H1 (cell line): ENCODE data around the gene TM7SF3. TPM values are rescaled to one million over a fixed set of nuclear protein-coding genes. Genes with fewer than 3 reads are reported as not detected.

Experiments
- CTCF ChIA-PET: fragments of 300-600 bp; sonication (Branson Sonifier 250); formaldehyde crosslinking; loops from one replicate; lab custom pipeline; 2021; ENCODE audit not compliant: partially characterized antibody; lab: Charles Lee
- POLR2A ChIA-PET: fragments of 300-600 bp; sonication (Branson Sonifier 250); formaldehyde crosslinking; loops from one replicate; lab custom pipeline; 2021; ENCODE audit warnings: inconsistent platforms; ENCODE audit not compliant: partially characterized antibody; lab: Charles Lee
- DNase-seq, 2 experiments: peaks; one replicate each; pipeline versions ENCODE4 v3.0.0 to v3.0.0-alpha.2; 2010 to 2022; ENCODE audit warnings: low spot score in 2 of 2, low read depth in 1 of 2, mixed read lengths in 1 of 2
- FAIRE-seq: peaks from 2 replicates; lab custom pipeline; 2011; peaks lifted over from hg19 to GRCh38; lab: Jason Lieb, UNC
- H2AFZ ChIP-seq: 2 replicates; pipeline ENCODE4 v1.8.1; 2012; ENCODE audit warnings: low read length, inconsistent platforms
- H2AK5ac ChIP-seq: 2 replicates; pipeline ENCODE4 v1.6.1; 2013; ENCODE audit warnings: low read depth, low read length
- H2BK120ac ChIP-seq: replicated peaks from 2 replicates; pipeline ENCODE3; 2013; ENCODE audit warnings: low read depth, low read length, inconsistent platforms
- H2BK12ac ChIP-seq: 2 replicates; pipeline ENCODE4 v1.6.1; 2013; ENCODE audit warnings: low read depth, low read length
- H2BK15ac ChIP-seq: 2 replicates; pipeline ENCODE4 v1.6.1; 2013; ENCODE audit warnings: low read length
- H2BK20ac ChIP-seq: 2 replicates; pipeline ENCODE4 v1.6.1; 2013; ENCODE audit warnings: low read length
- H2BK5ac ChIP-seq: 2 replicates; pipeline ENCODE4 v1.6.1; 2013; ENCODE audit warnings: low read depth, low read length
- H3K14ac ChIP-seq: 2 replicates; pipeline ENCODE4 v1.6.1; 2013; ENCODE audit warnings: inconsistent platforms; ENCODE audit not compliant: insufficient read length
- H3K18ac ChIP-seq: 2 replicates; pipeline ENCODE4 v1.6.1; 2013; ENCODE audit warnings: low read length; ENCODE audit errors: extremely low read depth
- H3K23ac ChIP-seq: 2 replicates; pipeline ENCODE4 v1.6.1; 2013; ENCODE audit warnings: inconsistent platforms; ENCODE audit not compliant: insufficient read length
- H3K23me2 ChIP-seq: 2 replicates; pipeline ENCODE4 v1.6.1; 2013; ENCODE audit warnings: low read depth, low read length
- H3K27ac ChIP-seq: 2 replicates; pipeline ENCODE4 v1.6.1; 2011; ENCODE audit warnings: low read depth, low read length, inconsistent platforms
- H3K27me3 ChIP-seq, 4 experiments: replicated peaks in 1 of 4; 1 replicate in 1 of 4; 2 replicates in 3 of 4; pipeline versions ENCODE4 v1.6.1 to v1.8.1; 2011 to 2013; ENCODE audit warnings: low read length in 3 of 4, mild to moderate bottlenecking in 3 of 4, inconsistent platforms in 2 of 4, mixed read lengths in 2 of 4, moderate library complexity in 1 of 4; ENCODE audit not compliant: control insufficient read depth in 3 of 4, insufficient read depth in 3 of 4; ENCODE audit errors: extremely low read depth in 1 of 4
- H3K36me3 ChIP-seq, 4 experiments: 2 replicates each; pipeline versions ENCODE4 v1.6.1 to v1.8.1; 2011 to 2013; ENCODE audit warnings: mild to moderate bottlenecking in 4 of 4, low read length in 3 of 4, moderate library complexity in 2 of 4, control low read depth in 1 of 4, inconsistent platforms in 1 of 4; ENCODE audit not compliant: insufficient read depth in 4 of 4, control insufficient read depth in 2 of 4
- H3K4ac ChIP-seq: replicated peaks from 2 replicates; pipeline ENCODE3; 2013; ENCODE audit warnings: low read length, low read depth, mixed read lengths, inconsistent platforms; ENCODE audit not compliant: insufficient read length
- H3K4me1 ChIP-seq, 4 experiments: replicated peaks in 1 of 4; 1 replicate in 1 of 4; 2 replicates in 3 of 4; pipeline versions ENCODE4 v1.6.1 to v1.8.1; 2011 to 2013; ENCODE audit warnings: low read length in 3 of 4, inconsistent platforms in 2 of 4, mixed read lengths in 1 of 4; ENCODE audit not compliant: insufficient read depth in 4 of 4, control insufficient read depth in 3 of 4
- H3K4me2 ChIP-seq, 2 experiments: 2 replicates each; pipeline versions ENCODE4 v1.6.1 to v1.8.1; 2011 to 2013; ENCODE audit warnings: low read depth in 2 of 2, low read length in 2 of 2, control low read depth in 1 of 2, inconsistent platforms in 1 of 2, mild to moderate bottlenecking in 1 of 2; ENCODE audit not compliant: insufficient read depth in 1 of 2
- H3K4me3 ChIP-seq, 4 experiments: fragments of 200-600, 300-600 bp in 1 of 4; sonication (generic), shearing (Covaris generic), sonication (Bioruptor Twin) in 1 of 4; 2 replicates each; pipeline versions ENCODE4 v1.5.1 to v1.8.1; 2011 to 2016; ENCODE audit warnings: low read length in 4 of 4, low read depth in 3 of 4, control low read depth in 2 of 4, inconsistent platforms in 2 of 4, mild to moderate bottlenecking in 2 of 4, mixed read lengths in 1 of 4, moderate library complexity in 1 of 4; ENCODE audit not compliant: insufficient read depth in 2 of 4; ENCODE audit errors: extremely low read depth in 1 of 4
- H3K56ac ChIP-seq: replicated peaks from 2 replicates; pipeline ENCODE3; 2013; ENCODE audit warnings: low read depth, mild to moderate bottlenecking, mixed read lengths, low read length, inconsistent platforms; ENCODE audit not compliant: insufficient read length
- H3K79me1 ChIP-seq: 2 replicates; pipeline ENCODE4 v1.6.1; 2013; ENCODE audit warnings: low read depth, low read length, control low read depth
- H3K79me2 ChIP-seq, 2 experiments: 2 replicates each; pipeline versions ENCODE4 v1.6.1 to v1.8.1; 2012 to 2013; ENCODE audit warnings: low read length in 2 of 2, mild to moderate bottlenecking in 2 of 2, inconsistent platforms in 1 of 2; ENCODE audit not compliant: insufficient read depth in 2 of 2, control insufficient read depth in 1 of 2
- H3K9ac ChIP-seq, 4 experiments: replicated peaks in 1 of 4; 1 replicate in 1 of 4; 2 replicates in 3 of 4; pipeline versions ENCODE4 v1.6.1 to v1.8.1; 2011 to 2013; ENCODE audit warnings: low read depth in 3 of 4, low read length in 3 of 4, control low read depth in 2 of 4, mild to moderate bottlenecking in 2 of 4, moderate library complexity in 2 of 4, inconsistent platforms in 1 of 4; ENCODE audit errors: extremely low read depth in 1 of 4
- H3K9me3 ChIP-seq, 2 experiments: 2 replicates each; pipeline versions ENCODE4 v1.6.1 to v1.8.1; 2012 to 2013; ENCODE audit warnings: mild to moderate bottlenecking in 2 of 2, moderate library complexity in 2 of 2, control low read depth in 1 of 2, inconsistent platforms in 1 of 2, low read depth in 1 of 2, low read length in 1 of 2, mixed read lengths in 1 of 2; ENCODE audit not compliant: insufficient read depth in 2 of 2
- H4K20me1 ChIP-seq, 2 experiments: replicated peaks in 1 of 2; 2 replicates each; pipeline versions ENCODE3 to v1.8.1; 2011 to 2013; ENCODE audit warnings: inconsistent platforms in 2 of 2, low read length in 2 of 2, mild to moderate bottlenecking in 1 of 2; ENCODE audit not compliant: insufficient read depth in 2 of 2, control insufficient read depth in 1 of 2
- H4K5ac ChIP-seq: 2 replicates; pipeline ENCODE4 v1.6.1; 2013; ENCODE audit warnings: low read length, low read depth, mixed read lengths, inconsistent platforms; ENCODE audit not compliant: insufficient read length
- H4K8ac ChIP-seq: 2 replicates; pipeline ENCODE4 v1.8.0; 2013; ENCODE audit warnings: mild to moderate bottlenecking, moderate library complexity, low read length, inconsistent platforms; ENCODE audit not compliant: insufficient read depth; ENCODE audit errors: extremely low read depth
- H4K91ac ChIP-seq: replicated peaks from 2 replicates; pipeline ENCODE3; 2013; ENCODE audit warnings: low read length, mixed read lengths, inconsistent platforms; ENCODE audit not compliant: insufficient read length
- ATF2 ChIP-seq: IDR thresholded peaks from 2 replicates; pipeline ENCODE4 v1.6.1; 2012; ENCODE audit warnings: low read length, inconsistent platforms
- BRCA1 ChIP-seq: IDR thresholded peaks from 2 replicates; pipeline ENCODE4 v1.6.1; 2012; ENCODE audit warnings: low read depth, low read length, improper control_type of control experiment
- CBX5 ChIP-seq: fragments of 300-800, 300-1000 bp; sonication (generic); IDR thresholded peaks from 2 replicates; pipeline ENCODE4 v1.7.1; 2016; ENCODE audit warnings: antibody characterized with exemption, low read length, low read depth
- CTBP2 ChIP-seq: IDR thresholded peaks from 2 replicates; pipeline ENCODE4 v1.7.0; 2011; ENCODE audit warnings: borderline replicate concordance, mild to moderate bottlenecking, moderate library complexity, mixed read lengths, low read length; ENCODE audit not compliant: insufficient read depth, insufficient read length
- EZH2 ChIP-seq: fragments of 200-600 bp; sonication (generic); IDR thresholded peaks from 2 replicates; pipeline ENCODE4 v1.7.1; 2012; ENCODE audit warnings: low read depth, mild to moderate bottlenecking, moderate library complexity, low read length, inconsistent platforms; ENCODE audit not compliant: severe bottlenecking
- GABPA ChIP-seq: IDR thresholded peaks from 2 replicates; pipeline ENCODE4 v1.6.1; 2011; ENCODE audit warnings: mild to moderate bottlenecking, low read length, moderate library complexity, borderline replicate concordance; ENCODE audit not compliant: insufficient read depth
- GTF2F1 ChIP-seq: IDR thresholded peaks from 2 replicates; pipeline ENCODE4 v1.6.1; 2012; ENCODE audit warnings: low read depth, low read length, improper control_type of control experiment, borderline replicate concordance
- MAX ChIP-seq: IDR thresholded peaks from 2 replicates; pipeline ENCODE4 v1.6.1; 2012; ENCODE audit warnings: inconsistent platforms
- NRF1 ChIP-seq: IDR thresholded peaks from 2 replicates; pipeline ENCODE4 v1.6.1; 2011; ENCODE audit warnings: mild to moderate bottlenecking, low read depth, low read length, improper control_type of control experiment
- PHF8 ChIP-seq: fragments of 200-600 bp; sonication (generic); conservative IDR thresholded peaks from 2 replicates; pipeline ENCODE4 v1.7.1; 2012; ENCODE audit warnings: low read depth, mild to moderate bottlenecking, inconsistent platforms, low read length, moderate library complexity
- POU5F1 ChIP-seq: IDR thresholded peaks from 2 replicates; pipeline ENCODE4 v1.6.1; 2011; ENCODE audit warnings: low read depth, mild to moderate bottlenecking, low read length, moderate library complexity
- TAF1 ChIP-seq: IDR thresholded peaks from 2 replicates; pipeline ENCODE4 v1.6.1; 2011; ENCODE audit warnings: mild to moderate bottlenecking, low read depth, low read length
- YY1 ChIP-seq: IDR thresholded peaks from 2 replicates; pipeline ENCODE4 v1.6.1; 2011; ENCODE audit warnings: low read depth, mild to moderate bottlenecking, low read length
- WGBS, 2 experiments: shearing (Covaris generic) in 1 of 2; methylation state at CpG; one replicate each; pipeline versions ENCODE4 v1.1.6 to v1.1.7; 2013 to 2015; ENCODE audit warnings: low lambda C conversion rate in 2 of 2, mixed read lengths in 2 of 2, inconsistent platforms in 1 of 2, low coverage in 1 of 2, missing lambda C conversion rate in 1 of 2; ENCODE audit not compliant: insufficient replicate concordance in 2 of 2, insufficient coverage in 1 of 2, insufficient read length in 1 of 2; ENCODE audit errors: extremely low coverage in 1 of 2, missing lambda C conversion rate in 1 of 2; 5-methylcytosine and 5-hydroxymethylcytosine counted together
- polyA plus RNA-seq, 7 experiments: library from polyadenylated mRNA; depleted of rRNA in 3 of 7; stranded (reverse) in 5 of 7; unstranded in 2 of 7; fragments of >200 nt in 5 of 7; fragments of 200-250 nt in 2 of 7; gene quantifications; 1 replicate in 5 of 7; 2 replicates in 1 of 7; 4 replicates in 1 of 7; pipeline versions ENCODE4 v1.2.1 to v1.2.3, GENCODE V29; 2011 to 2013; ENCODE audit warnings: missing spikeins in 2 of 7, mixed read lengths in 2 of 7
- total RNA-seq: library from RNA; stranded (reverse); fragmentation: NEBNext Ultra II Directional; extraction: Animal tissue kit (Norgen Biotek cat#: 25700); gene quantifications from 2 replicates; pipeline ENCODE4 v1.2.1, GENCODE V29; 2021

Gene TM7SF3
- total and polyA plus RNA-seq, 2 of the 8 experiments (the other 6 are each of a cell fraction or from before 2014, with no cell fraction given) = 57.9 to 77.2 TPM

DNA sequence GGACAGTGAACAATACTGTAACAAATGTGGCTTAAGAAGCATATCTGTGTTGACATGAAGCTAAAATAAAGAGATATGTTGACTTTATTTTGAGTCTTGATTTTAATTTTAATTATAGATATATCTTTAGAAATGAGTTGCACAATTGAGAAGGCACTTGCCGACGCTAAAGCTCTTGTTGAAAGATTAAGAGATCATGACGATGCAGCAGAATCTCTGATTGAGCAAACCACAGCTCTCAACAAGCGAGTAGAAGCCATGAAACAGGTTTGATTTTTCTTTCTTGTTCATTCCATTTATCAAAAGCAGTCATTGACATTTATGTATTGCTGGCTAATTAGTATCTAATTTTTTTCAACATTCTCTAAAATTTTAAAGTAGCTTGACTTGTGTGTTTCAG is 60.2 kb downstream of the TM7SF3 start:
- 83% methylated on average over 4 of the region's 4 CpGs; no CpG with 5 or more reads in 1 of the 2 experiments for WGBS, 2 experiments
- Histone ChIP-seq H4K5ac (no peak overlapping the region), H2AFZ (no peak overlapping the region), H3K4me3 (no peak overlapping the region), H3K18ac (no peak overlapping the region), H3K9ac (no peak overlapping the region), H2BK12ac (no peak overlapping the region), H3K4ac (no peak overlapping the region), H4K20me1 (no peaks in the 10 kb centered on the region), H3K56ac (no peak overlapping the region), H3K9me3 (no peaks in the 10 kb centered on the region), H3K23me2 (no peaks in the 10 kb centered on the region), H3K4me2 (no peak overlapping the region), H2BK5ac (no peak overlapping the region), H2BK120ac (no peak overlapping the region), H2AK5ac (no peak overlapping the region), H3K23ac (no peak overlapping the region), H3K27me3 (no peaks in the 10 kb centered on the region), H3K79me2 (peaks cover 0 to 39% of the 10 kb centered on the region in 2 experiments; a peak in 2 of 4 replicates), H2BK15ac (no peak overlapping the region), H4K8ac (no peak overlapping the region), H3K27ac (no peak overlapping the region), H3K4me1 (no peaks in the 10 kb centered on the region), H3K79me1 (no peaks in the 10 kb centered on the region; the same call in 1 of the 2 replicates), H4K91ac (no peak overlapping the region), H2BK20ac (no peak overlapping the region), H3K36me3 (peaks cover 2 to 16% (median 6%) of the 10 kb centered on the region in 4 experiments; a peak in 5 of 8 replicates), H3K14ac (no peak overlapping the region)
- FAIRE-seq (no peak), DNase-seq (no peak)
- ChIA-PET POLR2A (no interaction called here), CTCF (no interaction called here)
- TF ChIP-seq YY1 = no peak
- TF ChIP-seq CTBP2 = no peak
- TF ChIP-seq POU5F1 = no peak
- no peak for TF ChIP-seq GTF2F1
- no peak for TF ChIP-seq PHF8
- no peak for TF ChIP-seq GABPA
- TF ChIP-seq EZH2 = no peak
- no peak for TF ChIP-seq CBX5
- TF ChIP-seq MAX = no peak
- no peak for TF ChIP-seq ATF2
- TF ChIP-seq TAF1 = no peak
- no peak for TF ChIP-seq BRCA1
- TF ChIP-seq NRF1 = no peak
